HG03378 (cell line): ENCODE results near the gene FOXD3.

Source experiments
- ATAC-seq: cut with Tn5 transposase; IDR thresholded peaks from one replicate; pipeline ENCODE4 v1.9.1; 2021; ENCODE audit warnings: mild to moderate bottlenecking, moderate library complexity; ENCODE audit not compliant: unreplicated experiment

The FOXD3 gene

DNA sequence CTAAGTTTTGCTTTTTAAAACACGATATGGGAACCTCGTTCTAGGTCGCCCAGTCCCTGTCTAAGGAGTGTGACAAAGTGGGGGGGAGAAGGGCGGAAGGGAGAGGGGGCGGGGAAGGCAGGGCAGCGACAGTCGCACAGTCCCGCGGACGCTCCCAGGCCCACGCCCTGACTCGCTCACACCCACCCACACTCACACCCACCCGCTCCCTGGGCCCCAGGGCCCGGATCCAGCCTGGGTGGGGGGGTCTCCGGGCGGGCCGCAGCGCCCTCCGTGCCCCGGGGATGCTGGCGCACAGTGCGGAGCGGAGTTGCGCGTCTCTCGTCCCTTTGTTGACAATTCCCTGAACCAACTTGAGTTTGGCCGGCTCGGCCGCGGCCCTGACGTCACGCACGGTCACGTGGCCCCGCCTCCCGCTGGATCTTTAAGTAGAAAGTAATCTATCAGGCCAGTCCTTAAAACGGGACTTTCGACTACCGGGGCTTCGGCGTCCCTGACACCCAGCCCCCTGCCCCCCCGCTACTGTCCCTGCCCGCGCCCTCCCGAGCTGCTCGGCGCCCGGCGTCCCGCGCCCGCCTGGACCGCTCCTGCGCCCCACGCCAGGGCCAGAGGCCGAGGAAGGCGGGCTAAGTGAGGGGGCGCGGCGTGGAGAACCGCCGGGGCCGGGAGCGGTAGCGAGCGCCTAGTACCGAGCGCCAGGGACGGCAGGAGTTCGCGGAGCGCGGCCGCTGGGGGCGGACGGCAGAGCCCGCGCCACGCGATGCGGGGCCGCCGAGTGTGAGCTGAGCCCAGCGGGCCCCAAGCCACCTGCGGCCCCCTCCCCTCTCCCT, at the start of gene FOXD3:
Gene FOXD3, plus strand, starts transcription at position 454 of the 830 bp plus-strand sequence. CDS start 492 bp downstream, outside the sequence.
- ATAC-seq: no peak

DNA sequence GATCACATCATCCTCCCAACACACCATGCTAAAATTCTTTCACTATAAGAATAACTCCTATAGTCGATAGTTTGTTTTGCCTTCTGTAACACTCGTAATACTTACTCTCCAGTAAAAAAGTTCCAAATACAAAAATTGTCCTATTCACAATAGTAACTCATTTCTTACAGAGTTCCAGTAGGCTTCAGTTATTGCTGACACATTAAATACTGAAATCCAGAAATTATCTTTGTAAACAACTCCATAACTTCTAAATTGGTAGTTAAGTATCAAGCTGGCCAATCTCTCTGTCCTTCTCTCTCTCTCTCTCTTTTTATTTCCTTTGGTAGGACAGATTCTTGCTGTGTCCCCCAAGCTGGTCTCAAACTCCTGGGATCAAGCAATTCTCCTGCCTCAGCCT, 49.6 kb upstream of the FOXD3 start:
- ATAC-seq: no peak

DNA sequence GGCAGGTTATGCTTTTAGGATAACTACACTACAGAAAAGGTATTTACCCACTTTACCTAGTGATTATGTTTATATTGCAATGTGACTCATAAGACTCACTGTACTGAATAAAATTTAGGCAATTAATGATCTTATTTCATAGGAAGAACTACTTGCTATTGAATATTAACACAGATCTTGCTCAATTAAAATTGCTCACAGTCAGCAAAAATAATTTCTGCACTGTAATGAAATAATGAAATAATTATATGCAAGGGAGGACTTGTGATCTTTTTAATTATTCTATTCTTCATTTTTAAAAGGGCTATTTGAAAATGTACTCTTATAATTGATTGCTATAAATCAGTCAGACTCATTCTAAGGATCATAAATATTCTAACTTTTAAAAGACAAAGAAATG, 48.0 kb upstream of the FOXD3 start:
- ATAC-seq: no peak

DNA sequence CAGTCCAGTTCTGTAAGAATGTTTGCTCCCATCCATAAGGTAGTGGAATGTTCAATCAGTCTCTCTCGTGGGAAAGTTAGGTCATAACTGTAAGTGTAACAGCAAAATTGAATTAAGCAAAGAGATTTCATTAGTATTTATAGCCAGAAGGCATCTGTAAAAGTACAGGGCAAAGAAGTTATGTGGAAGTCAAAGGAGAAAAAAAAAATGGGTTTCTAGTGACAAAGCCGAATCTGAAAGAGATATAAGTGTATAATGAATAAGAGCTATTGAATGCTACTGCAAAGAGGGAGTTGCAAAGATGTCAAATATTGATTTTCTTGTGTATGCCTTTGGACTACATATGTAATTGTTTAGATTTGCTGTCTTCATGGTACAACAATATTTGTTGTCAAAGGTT, 47.4 kb upstream of the FOXD3 start:
- ATAC-seq: no peak

DNA sequence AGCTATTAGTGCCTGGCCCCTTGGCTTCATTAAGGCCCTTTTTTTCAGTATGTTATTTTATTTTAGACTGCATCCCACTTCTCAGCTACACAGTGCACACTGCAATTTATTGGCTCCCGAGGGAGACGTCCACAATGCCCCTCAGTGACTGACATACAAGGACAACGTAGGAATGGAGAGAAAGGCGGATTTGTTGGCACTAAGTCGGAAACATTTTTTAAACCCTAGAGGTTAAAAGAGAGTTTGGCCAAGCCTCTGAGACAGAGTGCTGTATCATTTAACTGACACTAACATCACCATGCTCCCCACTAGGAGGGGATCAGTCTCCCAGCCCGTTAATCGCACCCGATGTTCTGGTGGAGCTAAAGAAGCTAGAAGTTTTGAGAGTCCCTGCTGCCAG, 45.7 kb upstream of the FOXD3 start:
- ATAC-seq: no peak

DNA sequence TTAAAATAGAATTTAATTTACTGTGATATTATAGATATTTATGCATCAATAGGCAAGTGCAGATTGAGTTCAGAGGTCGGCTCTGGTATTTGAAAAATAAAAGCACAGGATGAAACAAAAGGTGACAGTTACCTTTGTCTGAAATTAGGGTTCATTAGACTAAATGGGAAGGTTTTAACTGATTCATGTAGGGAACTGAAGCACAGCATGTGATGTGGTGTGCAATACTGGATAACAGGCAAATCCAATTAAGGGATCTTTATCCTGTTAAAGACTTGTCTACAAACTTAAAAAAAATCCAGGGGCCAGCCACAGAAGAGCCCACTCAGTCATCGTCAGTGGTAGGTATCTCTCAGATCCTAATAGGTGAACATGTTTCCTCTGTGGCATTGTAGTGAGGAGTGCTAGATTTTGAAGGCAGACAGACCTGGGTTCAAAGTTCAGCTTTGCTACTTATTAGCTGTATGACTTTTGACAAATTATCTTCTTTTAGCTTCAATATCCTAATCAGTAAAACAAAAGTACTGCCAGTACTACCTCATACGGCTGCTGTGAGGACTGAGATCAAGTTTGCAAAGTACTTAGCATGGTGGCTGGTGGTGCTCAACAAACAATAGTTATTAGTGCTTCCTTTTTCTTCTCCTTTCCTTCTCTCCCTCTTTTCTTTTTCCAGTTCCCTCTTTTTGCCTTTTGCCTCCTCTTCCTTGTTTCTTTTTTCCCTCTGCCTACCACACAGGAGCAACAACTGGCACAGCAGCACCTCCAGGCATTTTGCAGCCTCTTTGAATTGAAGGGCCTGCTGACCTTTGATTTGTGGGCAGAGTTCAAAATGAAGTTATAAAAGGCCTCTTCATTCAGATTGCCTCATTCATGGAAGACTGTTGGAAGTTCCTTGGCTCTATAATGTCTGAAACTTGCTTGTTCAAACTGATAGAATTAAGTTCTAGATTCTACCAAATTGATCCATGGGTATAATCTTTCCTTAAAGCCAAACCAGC, 44.9 kb upstream of the FOXD3 start:
- ATAC-seq: no peak

DNA sequence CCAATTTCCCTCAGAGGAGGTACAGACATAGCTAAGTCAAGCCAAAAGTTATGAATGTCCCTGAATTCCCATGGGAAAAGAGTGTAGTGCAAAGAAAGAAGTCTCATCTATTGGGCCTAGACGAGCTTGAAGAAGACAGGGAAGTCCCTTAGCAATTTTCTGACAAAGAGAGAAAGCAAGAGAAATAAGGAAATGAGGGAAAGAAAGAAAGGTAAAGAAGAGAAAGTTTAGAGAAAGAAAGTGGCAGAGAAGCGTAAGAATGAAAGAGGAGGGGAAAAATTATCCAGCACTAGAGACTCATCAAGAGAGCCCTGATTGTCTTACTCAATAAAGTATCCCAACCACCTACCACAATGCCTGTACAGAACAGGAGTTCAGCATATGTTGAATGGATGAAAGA, 40.6 kb upstream of the FOXD3 start:
- no peak for ATAC-seq

DNA sequence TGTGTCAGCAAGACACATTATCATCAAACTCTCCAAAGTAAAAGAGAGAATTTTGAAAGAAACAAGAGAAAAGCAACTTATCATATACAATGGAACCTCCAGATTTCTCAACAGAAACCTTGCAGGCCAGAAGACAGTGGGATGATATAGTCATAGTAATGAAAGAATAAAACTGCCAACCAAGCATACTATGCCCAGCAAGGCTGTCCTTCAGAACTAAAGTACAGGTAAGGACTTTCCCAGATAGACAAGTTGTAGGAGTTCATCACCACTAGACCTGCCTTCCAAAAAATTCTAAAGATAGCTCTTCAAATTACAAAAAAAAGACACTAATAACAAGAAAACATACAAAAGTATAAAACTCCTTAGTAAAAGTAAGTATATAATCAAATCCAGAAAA, 33.2 kb upstream of the FOXD3 start:
- no peak for ATAC-seq

DNA sequence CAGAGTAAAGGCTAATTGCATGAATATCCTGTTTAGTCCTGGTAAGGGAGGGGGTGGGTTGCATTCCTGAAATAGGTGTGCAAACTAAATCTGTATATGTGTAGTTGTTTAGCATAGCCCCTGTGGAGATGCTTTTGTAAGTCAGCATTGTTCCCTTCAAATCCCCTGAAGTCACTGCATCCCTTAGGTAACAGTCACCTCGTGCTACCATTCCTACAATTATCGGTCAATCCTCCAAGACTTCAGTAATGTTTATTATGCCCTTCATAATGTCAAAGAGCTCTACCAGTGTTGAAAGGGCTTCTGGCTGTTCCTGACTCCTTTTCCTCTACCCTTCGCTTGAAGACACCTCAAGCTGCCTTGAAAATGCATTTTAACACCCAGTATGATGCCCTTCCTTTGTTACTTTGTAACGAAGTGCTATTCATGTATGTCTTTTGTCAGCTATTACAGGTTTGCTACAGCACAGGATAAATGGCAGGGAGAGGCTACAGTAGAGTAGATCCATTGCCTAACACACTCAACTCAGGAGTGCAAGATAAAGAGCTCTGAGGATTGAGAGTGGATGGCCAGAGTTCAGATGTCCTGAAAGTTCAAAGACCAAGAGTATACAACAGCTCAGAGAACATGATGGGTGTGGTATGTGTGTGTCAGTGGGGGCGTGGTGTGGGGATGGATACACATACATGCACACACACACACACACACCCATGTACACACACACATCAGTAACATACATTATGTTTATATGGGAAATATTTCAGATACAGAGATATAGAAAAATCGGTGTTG, 27.4 kb upstream of the FOXD3 start:
- ATAC-seq: no peak

DNA sequence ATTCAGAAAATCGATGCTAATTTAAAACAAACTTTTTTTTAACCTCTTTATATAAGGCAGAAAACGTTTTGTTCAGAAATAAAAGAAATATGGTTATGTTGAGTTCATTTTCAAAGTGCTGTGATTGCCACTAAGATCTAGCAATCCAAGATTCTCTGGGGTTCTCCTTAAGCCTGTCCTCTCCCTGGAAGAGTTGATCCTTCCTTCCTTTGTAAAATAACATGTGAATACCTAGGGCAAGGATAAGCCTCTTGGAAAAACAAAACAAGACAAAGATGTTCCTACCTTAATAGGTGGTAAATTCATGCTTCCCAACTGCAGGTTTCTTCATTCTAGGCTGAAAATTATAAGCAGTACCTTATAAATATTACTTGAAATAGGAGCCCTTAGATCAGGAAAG, 18.0 kb upstream of the FOXD3 start:
- ATAC-seq: no peak

DNA sequence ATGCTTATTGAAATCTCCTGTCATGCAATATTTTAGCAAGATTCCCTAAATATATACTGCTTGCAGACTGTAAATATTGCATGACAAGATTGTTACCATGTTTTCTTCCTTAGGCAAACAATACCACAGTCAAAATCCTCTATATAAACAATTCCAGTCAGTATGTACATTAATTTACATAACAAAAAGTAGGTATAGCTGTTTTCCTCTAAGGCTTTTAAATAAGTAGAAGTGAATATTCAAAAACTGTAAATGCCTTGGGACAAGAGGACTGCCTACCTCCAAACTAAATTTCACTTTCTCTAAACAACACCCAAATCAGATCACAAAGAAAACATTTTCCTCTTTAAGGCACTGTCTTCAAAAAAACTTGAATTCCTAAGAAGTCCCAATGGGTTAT, 17.3 kb upstream of the FOXD3 start:
- ATAC-seq: no peak

DNA sequence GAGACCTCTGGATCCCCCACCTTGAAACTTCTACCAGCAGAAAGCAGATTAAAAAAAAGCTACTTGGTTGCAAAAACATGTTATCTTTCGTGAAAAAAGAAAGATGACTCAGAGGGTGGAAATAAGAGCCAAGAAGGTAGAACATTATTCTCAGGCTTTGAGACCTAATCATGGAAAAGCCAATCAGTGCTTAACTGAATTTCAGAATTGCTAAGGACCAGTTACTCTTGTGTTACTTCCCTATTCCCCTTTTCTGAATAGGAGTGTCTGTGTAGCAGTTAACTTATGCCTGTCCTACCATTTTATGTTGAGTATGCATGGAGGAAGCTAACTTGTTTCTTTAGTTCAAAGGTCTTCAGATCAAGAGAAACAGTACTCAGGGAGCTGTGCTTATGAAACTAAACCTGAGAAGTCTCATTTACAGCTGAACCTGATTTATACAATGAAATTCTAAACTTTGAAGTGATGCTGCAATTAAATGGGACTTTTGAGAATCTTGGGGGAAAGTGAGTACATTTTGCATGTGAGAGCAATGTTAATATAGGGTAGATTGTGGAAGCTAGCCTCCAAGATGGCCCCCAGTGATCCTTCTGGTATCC, 15.1 kb upstream of the FOXD3 start:
- no peak for ATAC-seq

DNA sequence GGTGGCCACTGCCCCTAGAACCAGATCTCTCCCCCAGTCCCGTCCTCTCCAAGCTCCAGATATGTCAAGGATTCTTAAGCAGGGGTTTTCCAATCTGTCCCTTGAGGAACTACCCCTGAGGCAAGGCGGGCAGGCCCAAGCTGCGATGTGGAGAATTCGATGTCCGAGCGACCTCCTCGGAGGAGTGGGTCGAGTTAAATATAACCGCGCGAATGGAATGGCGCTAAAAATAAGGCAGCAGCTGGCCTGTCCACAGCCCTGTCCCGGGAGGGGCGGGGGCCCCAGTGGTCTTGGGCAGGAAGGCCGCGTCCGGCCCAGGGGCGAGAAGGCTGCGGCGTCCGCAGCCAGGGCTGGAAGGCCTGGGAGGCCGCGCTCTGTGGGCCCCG, 5.8 kb upstream of the FOXD3 start:
- ATAC-seq: no peak

DNA sequence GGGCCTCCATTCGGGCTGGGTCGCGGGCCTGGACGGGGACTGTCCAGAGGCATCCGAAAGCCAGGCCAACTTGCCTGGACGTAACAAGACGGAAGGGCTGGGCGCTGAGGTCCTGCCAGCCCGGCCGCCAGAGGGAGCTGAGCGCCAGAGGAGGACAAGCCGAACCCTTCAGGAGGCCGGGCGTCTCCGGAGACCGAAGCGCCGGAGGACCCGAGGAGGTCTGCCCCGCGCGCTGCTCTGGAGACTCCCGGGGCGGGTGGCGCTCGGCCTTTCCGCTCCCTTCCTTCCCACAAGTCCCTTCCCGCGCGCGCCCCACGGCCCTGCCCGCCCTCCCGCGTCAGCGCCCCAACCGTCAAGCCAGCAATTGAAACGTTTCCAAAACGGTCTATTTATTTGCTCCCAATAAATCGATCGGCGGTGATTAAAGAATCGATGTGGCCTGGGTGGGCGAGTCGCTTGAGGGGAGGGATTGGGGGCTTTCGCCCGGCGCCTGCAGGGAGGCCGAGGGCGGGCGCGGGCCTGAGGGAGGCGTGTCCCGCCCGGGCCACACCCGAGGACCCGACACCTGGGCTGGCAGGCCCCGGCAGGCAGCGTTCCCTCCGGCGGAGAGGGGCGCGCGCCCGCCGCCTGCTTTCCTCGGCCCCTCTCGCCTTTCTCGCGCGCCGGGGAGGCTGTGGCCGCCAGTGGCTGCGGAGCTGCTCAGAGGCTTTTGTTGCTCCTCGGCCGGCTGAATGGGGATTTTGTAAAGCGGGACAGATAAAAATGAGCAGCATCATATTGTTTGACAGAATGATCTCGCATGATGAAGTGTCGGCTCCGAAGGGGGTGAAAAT, 5.2 kb upstream of the FOXD3 start:
- peak; percentile 60 for ATAC-seq

DNA sequence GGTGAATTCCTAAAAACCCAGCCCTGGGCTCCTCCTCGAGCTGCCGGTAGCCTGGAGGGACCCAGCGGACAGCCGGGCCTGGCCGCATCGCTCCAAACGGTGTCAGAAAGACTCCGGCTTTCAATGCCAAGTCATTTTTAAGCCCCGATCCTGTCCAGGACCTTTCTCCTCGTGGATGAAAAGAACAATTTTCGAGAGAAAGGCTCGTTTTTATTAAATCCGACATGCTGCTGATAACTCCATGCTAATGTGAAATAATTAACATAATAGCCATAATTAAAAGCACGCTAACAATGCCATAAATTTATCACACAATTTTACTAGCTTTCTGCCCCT, 4.6 kb upstream of the FOXD3 start:
- no peak for ATAC-seq

DNA sequence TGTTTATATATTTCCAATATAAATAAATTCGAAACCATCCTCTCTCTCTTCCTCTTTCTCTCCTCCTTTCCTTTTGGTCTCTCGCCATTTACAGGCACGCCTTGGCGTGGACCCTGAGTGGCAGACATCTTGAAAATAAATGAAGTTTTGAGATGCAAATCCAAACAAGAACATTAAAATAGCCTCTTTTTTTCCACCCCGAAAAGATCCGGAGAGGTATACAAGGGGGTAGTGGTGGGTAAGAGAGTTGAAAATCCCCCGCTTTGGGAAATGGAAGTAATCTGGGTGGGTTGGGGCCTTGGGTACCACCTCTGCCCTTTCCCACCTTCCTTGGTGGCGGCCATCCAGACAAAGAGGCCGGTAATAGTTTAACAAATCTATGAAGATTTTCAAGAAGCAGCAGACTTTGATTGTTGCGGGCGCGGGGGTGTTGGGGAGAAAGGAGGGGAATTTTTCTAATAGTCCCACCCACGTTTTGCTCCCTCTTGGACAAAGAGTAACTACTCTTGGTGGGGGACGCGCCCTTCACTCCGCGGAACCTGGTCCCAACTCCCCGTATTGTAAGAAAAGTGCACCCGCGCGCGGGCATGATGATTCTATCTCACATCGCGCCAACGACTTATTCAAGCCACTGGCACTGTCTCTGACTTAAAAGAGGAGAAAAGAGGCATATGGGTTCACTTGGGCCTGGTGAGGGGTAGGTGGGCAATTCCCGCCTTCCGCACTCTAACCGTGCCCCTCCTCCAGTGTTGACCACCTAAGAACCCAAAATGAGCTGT, 4.0 kb upstream of the FOXD3 start:
- ATAC-seq: no peak

DNA sequence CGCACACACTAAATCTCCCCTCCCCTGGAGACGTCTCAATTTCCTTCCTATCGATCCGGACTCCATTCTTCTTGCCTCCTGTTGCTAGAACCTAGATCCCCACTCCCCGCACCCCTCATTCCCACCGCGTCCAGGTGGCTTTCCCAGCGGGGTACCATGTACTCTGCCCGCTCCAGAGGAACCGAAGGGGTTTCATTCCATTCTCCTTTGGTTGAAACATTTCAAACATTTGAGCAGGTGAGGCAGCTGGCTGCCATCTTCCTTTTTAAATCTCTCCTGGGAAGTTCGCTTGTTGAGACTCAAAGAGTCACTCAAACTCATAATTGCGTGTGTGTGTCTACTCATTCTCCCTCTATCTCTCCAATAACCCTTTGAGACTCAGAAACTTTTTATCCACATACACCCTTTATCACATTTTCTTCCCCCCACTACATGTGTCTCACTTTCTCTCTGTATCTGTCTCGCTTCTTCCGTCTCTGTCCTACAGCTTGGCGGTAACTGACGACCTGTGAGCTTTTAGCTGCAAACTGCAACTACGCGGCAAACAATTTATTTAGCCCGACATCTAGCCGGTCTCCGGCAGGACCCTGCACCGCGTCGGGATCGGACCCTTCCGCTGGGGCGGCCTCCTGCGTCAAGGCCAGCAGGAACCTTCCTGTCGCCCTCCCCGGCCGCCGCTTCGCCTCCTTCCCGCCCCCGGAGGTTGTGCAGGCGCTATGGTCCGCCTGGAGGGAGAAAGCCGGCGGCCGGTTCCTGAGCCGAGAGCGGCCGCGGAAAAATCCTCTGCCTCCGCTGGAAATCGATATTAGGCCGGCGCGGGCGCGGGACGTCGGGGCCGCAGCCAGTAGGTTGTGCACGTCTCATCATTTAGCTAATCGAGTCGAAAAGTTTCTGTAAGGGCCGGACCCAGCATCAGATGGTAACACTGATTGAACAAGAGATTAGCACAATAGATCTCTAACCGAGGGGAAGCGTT, 3.0 kb upstream of the FOXD3 start:
- no peak for ATAC-seq
